GM19238 (cell line): ENCODE data around the gene TGFBR3.
"Not testable (repeated sequence)": the region's sequence is repeated elsewhere in the genome, so short reads cannot be mapped to it uniquely, and the experiment has no call there.

Experiments used
- DNase-seq: peaks from one replicate; pipeline ENCODE4 v3.0.0; 2011; ENCODE audit warnings: low spot score; ENCODE audit not compliant: insufficient read length

The TGFBR3 gene

DNA sequence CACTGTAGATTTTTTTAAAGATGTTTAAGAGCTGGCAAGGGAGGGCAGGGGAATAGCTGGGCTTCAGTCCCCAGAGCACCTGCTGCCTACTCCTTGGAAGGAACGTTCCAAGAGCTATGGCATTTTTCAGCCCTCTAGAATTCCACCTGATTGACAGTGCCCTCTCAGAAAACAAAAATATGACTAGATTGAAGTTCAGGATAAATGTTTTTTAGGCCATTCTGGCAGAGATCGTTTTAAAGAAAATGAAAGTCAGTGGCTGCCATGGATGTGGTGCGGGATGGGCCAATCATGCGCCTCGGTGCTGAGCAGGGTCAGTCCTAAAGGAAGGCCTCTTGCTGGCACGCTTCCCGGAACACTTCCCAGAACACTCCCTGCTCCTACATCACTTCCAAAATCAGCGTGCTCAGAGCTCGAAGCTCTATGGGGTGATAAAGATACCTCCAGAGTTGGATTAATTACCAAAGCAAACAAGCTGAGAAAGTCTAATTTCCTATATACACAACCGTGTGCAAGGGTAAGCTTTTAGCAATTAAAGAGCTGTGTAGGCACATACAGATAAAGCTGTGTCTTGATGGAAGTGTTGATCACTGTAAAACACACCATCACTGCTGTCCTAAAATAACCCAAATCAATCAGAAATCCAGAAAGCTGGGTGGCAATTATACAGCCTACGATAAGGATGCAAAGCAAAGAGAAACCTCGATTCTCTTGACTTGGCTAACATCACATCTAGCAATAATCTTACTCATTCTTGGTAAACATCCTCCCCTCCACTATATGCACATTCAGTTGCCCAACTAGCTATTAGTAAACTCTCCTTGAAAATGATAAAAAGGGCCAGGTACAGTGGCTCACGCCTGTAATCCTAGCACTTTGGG is 34.6 kb downstream of the TGFBR3 start:
- DNase-seq = no peak

DNA sequence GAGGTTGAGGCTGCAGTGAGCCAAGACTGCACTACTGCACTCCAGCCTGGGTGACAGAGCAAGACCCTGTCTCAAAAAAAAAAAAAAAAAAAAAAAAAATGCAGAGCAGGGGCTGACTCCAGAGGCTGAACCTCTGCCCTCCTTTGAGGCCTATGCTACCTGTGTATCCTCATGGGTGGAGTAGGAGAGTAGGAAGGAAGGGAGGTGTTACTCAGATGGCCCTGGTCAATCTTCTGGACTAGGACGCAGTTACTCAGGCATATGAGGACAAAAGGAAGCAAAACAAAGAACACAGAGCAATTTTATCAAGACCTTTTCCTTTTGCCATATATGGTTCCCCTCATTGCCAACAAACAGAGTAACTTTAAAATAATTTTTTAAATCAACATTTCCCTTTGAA is 35.2 kb downstream of the TGFBR3 start:
- DNase-seq = no peak

DNA sequence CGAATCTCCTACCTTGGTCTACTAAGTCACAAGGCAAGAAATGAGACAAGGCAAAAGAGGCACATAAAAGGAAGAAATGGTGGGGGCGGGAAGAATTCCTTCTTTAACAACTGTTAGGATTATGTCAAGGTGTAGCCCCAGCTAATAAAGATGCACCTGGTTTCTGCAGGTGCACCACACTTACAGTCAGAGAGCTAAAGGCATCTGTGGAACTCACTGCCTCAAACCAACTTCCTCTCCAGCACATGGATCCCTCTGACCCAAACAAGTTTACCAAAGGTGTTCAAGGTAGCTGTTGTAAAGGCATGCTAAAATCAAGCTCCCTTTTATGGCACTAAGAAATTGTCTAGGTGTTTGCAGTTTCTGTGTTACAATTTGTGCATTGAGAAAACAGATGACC is 38.1 kb downstream of the TGFBR3 start:
- DNase-seq = no peak

DNA sequence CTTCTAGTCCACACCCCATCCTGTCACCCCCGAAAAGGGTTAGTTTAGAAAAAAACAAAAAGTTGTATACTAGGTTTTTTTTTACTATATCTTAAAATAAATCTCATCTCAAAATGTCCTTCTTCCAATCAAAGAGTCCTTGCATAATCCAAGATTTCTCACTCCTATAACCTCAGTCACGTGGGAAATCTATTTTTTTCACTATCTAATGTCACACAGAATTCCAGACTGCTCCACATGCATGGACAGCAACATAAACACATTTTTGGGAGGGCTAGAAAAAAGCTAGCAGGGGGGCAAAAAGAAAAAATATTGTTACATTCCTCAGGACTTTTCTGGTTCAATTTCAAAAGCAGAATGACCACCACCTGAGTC is 39.3 kb downstream of the TGFBR3 start:
- DNase-seq = no peak

DNA sequence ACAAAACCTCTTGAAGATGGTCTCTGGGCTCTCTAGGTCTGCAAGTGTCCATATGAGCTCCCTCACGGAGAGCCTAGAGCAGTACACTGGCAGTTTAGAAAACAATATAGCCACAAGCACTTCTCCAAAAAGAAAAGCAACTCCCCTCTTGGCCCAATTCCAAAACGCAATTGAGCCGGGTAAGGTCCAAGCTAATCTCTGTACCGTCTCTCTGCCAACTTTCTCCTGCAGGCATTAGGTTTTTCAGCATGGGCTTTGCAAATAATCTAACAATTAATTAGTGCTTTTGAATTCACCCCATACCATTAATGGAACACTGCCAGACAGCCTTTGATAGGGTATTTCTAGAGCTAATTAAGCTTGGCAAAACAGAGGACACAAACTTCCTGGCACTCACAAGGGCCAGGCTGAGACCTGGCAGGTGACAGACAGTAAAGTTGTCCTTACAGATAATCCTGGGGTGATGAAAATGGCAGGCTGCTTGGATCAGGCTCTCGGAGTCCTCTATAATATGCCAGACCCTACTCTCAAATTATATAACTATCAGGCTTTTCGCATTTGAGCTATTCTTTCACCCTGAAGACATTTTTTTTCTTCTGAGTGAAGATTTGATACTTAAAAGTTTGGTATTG is 39.8 kb downstream of the TGFBR3 start:
- no peak for DNase-seq

DNA sequence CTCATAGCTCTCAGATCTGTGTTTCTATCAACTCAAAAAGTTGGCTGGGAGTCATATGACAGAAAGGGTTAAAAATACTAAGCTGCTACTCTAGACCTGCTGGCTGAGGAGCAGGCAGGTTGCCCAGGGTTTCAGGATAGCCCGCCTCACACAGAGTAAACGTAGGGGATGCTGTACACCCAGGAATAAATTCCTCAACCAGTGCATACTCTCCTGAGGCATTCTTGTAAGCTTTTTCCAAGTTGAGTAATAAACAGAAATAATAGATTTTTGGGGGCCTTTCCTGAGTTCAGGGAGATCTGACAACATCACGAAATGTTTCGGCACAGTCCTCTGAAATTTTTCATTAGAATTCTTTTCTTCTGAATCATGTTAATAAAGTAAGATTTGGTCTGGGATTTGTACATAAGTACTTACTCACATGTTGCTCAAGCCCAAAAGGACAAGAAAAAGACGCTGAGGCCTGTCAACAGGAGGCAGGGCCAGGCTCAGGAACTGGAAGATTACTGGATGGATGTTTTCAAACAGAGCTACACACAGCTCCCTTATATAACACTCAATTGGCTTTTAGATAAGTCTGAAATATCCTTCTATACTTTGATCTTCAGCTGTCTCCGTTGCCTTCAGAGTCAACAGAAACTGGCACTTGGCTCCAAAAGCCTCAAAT is 41.0 kb downstream of the TGFBR3 start:
- no peak for DNase-seq

DNA sequence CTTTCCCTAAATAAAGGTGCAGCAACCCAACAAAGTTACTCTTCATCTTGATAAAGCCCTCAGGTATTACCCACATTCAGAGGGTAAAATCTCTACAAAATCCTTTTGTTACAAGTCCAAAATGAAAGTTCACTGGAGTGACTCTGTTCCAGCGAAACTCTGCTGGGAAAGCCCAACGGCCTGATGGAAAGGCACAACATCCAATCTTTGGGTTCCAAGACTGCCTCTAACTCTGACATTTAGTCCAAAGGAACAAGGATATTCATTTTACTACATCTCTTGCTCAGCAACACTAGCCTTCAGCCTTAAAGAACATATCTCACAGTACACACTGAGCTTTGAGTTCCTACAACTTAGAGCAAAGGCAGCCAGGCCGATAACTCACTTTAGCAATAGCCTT is 42.1 kb downstream of the TGFBR3 start:
- no peak for DNase-seq

DNA sequence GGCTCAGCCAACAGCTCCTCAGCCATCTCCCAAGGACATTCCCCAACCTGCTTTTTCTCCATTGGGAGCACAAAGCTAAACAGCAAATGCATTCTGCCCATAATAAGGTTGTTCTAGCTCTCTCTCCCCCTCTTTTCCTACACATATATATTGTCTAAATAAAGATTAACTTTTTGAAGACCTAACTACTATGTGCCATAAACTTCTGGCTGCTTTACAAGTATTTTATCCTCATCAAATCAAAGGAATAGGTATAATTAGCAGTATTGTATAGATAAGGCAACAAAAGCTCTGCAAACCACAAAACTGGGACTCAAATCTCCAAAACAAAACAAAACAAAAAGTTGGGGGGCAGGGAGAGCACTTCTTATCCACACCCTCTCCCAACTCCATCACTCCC is 43.4 kb downstream of the TGFBR3 start:
- no peak for DNase-seq

DNA sequence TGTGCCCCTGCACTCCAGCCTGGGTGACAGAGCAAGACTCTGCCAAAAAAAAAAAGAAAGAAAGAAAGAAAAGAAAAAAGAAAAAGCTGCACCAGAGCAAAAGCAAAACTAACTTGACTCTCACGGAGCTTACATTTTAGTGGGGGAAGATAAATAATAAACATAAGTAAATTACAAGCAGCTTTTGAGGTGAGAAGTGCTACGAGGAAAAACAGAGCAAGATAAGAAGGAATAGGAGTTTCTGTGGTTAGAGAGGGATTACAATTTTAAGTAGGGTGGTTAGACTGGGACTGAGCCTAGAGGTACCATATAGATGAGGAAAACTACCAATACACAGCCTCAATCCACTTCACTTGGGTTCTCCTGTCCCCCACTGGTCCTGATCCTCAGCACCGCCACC is 43.9 kb downstream of the TGFBR3 start:
- no peak for DNase-seq

GRCh38 chr1:91840276-91840675 is 45.7 kb downstream of the TGFBR3 start:
- not testable (repeated sequence) for DNase-seq

GRCh38 chr1:91836331-91837040 is 49.5 kb downstream of the TGFBR3 start:
- no peak for DNase-seq

GRCh38 chr1:91835087-91835521 is 50.8 kb downstream of the TGFBR3 start:
- DNase-seq = no peak

GRCh38 chr1:91834549-91834948 is 51.4 kb downstream of the TGFBR3 start:
- DNase-seq = not testable (repeated sequence)

- DNase-seq = no peak
Measured at GRCh38 chr1:91833946-91834345, 52.0 kb downstream of the TGFBR3 start.

DNA sequence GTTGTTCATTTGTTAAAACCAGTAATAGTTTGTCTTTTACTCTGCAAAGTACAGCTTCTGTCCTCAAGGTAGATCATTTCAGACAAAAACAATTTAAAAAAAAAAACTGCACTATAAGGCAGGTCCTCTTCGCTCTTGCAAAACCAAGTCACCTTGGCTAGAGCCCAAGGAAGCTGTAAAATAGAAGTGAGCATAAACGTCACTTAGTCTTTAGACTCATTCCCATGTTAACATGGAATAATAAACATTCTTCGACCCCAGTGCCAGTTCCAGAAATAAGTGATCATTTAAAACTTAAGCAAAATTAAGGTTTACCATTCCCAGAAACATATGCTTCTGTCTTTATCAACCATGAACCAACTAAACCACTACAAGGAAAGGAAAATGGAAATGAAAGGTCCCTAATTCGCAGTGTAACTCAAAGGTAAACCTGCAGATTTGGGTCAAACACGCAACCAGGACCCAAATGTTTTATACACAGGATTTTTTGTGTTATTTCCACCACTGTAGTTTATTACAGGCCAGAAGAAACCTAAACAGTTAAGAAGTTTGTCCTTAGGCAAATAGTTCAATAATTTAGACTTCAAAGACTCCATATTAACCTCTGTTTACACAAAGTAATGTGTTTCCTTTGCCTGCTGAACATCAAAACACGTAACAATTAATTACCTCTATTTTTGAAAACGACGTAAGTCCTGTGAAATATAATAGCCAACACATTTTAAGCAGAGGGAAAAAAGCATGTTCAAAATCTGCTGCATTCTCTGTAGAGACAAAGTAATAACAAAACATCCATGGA is 54.6 kb downstream of the TGFBR3 start:
- no peak for DNase-seq

- no peak for DNase-seq
Measured at GRCh38 chr1:91830242-91831131, 55.5 kb downstream of the TGFBR3 start.

- DNase-seq = no peak
Measured at GRCh38 chr1:91829293-91830153, 56.4 kb downstream of the TGFBR3 start.

- DNase-seq = no peak
Measured at GRCh38 chr1:91828583-91829281, 57.2 kb downstream of the TGFBR3 start.
